HG03064 (cell line): ENCODE measurements around the gene USP15.

Experiments
- ATAC-seq: cut with Tn5 transposase; IDR thresholded peaks from one replicate; pipeline ENCODE4 v1.9.1; 2021; ENCODE audit warnings: low read depth; ENCODE audit not compliant: unreplicated experiment

The USP15 gene

GRCh38 chr12:62259993-62260732 is at the start of gene USP15:
TSS of gene USP15 (plus strand) at chr12:62260404. CDS start at chr12:62260415, 11 bp downstream.
- peak; percentile 67 for ATAC-seq

GRCh38 chr12:62210422-62210821 is 49.8 kb upstream of the USP15 start:
- ATAC-seq = peak; percentile 77

- no peak for ATAC-seq
Observed at GRCh38 chr12:62211510-62211909, 48.7 kb upstream of the USP15 start.

GRCh38 chr12:62214846-62215245 is 45.4 kb upstream of the USP15 start:
- no peak for ATAC-seq

GRCh38 chr12:62215506-62215905 is 44.7 kb upstream of the USP15 start:
- ATAC-seq = no peak

- ATAC-seq = no peak
Observed at GRCh38 chr12:62217466-62218194, 42.6 kb upstream of the USP15 start.

- no peak for ATAC-seq
Observed at GRCh38 chr12:62221107-62221506, 39.1 kb upstream of the USP15 start.

- no peak for ATAC-seq
Observed at GRCh38 chr12:62224601-62225000, 35.6 kb upstream of the USP15 start.

- ATAC-seq = no peak
Observed at GRCh38 chr12:62227091-62227490, 33.1 kb upstream of the USP15 start.

- ATAC-seq = no peak
Observed at GRCh38 chr12:62230652-62231051, 29.6 kb upstream of the USP15 start.

GRCh38 chr12:62232143-62232729 is 28.0 kb upstream of the USP15 start:
- no peak for ATAC-seq

GRCh38 chr12:62233805-62234204 is 26.4 kb upstream of the USP15 start:
- ATAC-seq = no peak

GRCh38 chr12:62239571-62239970 is 20.6 kb upstream of the USP15 start:
- ATAC-seq = no peak

GRCh38 chr12:62247281-62248045 is 12.7 kb upstream of the USP15 start:
- no peak for ATAC-seq

- ATAC-seq = no peak
Observed at GRCh38 chr12:62248873-62249272, 11.3 kb upstream of the USP15 start.

- ATAC-seq = no peak
Observed at GRCh38 chr12:62249419-62249818, 10.8 kb upstream of the USP15 start.

- ATAC-seq = peak; percentile 95
Observed at GRCh38 chr12:62250671-62251608, 9.3 kb upstream of the USP15 start.

GRCh38 chr12:62251609-62251958 is 8.6 kb upstream of the USP15 start:
- peak; percentile 41 for ATAC-seq

- ATAC-seq = no peak
Observed at GRCh38 chr12:62252576-62252975, 7.6 kb upstream of the USP15 start.

GRCh38 chr12:62254967-62255366 is 5.2 kb upstream of the USP15 start:
- no peak for ATAC-seq
